PFSK-1 (cell line): Measurements from ENCODE around the gene NFIA.

Experiments
- FOXP2 ChIP-seq: optimal IDR thresholded peaks from 2 replicates; pipeline ENCODE3; 2011; ENCODE audit warnings: borderline replicate concordance, control low read depth, inconsistent platforms; ENCODE audit not compliant: insufficient read depth; ENCODE audit errors: extremely low read length, extremely low read depth
- POLR2AphosphoS5 ChIP-seq: IDR thresholded peaks from 2 replicates; pipeline ENCODE4 v1.6.1; 2012; ENCODE audit warnings: low read depth, mild to moderate bottlenecking, control low read depth, low read length, moderate library complexity
- SIN3A ChIP-seq: IDR thresholded peaks from 2 replicates; pipeline ENCODE4 v1.6.1; 2012; ENCODE audit warnings: mild to moderate bottlenecking, low read length, moderate library complexity, borderline replicate concordance; ENCODE audit not compliant: insufficient read depth
- TAF1 ChIP-seq: IDR thresholded peaks from 2 replicates; pipeline ENCODE4 v1.6.1; 2012; ENCODE audit warnings: low read length, control low read depth, borderline replicate concordance; ENCODE audit not compliant: insufficient read depth
- TF ChIP-seq, protein P1 (sequence below), 2 experiments: IDR thresholded peaks; 2 replicates each; pipeline versions ENCODE4 v1.6.1 to v1.8.0; 2011 to 2012; ENCODE audit warnings: low read depth in 2 of 2, low read length in 2 of 2, control low read depth in 1 of 2, inconsistent platforms in 1 of 2, mild to moderate bottlenecking in 1 of 2, moderate library complexity in 1 of 2; ENCODE audit not compliant: insufficient read depth in 1 of 2

NFIA gene

DNA sequence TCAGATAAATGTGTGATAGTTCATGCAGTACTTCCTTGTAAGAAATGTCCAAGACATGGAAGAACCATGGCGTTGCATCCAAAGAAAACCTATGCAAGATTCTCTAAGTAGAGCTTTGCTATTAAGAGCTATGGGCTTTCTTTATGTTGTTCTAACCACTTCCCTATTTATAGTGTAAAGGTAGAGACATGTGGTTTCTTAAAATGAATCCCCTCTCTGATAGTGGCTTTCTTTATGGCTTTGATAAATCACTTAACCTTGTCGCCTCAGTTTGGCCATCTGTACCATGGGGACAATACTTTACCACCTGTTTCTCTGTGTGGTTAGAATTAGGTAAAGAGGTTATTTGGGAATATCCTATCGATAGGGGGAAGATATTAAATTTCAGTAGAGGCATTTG lies 305.5 kb downstream of the NFIA start:
- TF ChIP-seq FOXP2 (no peak), SIN3A (no peak), TAF1 (no peak), POLR2AphosphoS5 (no peak)
- TF ChIP-seq, protein P1, sequence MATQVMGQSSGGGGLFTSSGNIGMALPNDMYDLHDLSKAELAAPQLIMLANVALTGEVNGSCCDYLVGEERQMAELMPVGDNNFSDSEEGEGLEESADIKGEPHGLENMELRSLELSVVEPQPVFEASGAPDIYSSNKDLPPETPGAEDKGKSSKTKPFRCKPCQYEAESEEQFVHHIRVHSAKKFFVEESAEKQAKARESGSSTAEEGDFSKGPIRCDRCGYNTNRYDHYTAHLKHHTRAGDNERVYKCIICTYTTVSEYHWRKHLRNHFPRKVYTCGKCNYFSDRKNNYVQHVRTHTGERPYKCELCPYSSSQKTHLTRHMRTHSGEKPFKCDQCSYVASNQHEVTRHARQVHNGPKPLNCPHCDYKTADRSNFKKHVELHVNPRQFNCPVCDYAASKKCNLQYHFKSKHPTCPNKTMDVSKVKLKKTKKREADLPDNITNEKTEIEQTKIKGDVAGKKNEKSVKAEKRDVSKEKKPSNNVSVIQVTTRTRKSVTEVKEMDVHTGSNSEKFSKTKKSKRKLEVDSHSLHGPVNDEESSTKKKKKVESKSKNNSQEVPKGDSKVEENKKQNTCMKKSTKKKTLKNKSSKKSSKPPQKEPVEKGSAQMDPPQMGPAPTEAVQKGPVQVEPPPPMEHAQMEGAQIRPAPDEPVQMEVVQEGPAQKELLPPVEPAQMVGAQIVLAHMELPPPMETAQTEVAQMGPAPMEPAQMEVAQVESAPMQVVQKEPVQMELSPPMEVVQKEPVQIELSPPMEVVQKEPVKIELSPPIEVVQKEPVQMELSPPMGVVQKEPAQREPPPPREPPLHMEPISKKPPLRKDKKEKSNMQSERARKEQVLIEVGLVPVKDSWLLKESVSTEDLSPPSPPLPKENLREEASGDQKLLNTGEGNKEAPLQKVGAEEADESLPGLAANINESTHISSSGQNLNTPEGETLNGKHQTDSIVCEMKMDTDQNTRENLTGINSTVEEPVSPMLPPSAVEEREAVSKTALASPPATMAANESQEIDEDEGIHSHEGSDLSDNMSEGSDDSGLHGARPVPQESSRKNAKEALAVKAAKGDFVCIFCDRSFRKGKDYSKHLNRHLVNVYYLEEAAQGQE (IDR thresholded peaks at IDR 0.05; ENCODE audit: insufficient read depth in 1 of 2, low read depth in 2 of 2, low read length in 2 of 2): no peak

DNA sequence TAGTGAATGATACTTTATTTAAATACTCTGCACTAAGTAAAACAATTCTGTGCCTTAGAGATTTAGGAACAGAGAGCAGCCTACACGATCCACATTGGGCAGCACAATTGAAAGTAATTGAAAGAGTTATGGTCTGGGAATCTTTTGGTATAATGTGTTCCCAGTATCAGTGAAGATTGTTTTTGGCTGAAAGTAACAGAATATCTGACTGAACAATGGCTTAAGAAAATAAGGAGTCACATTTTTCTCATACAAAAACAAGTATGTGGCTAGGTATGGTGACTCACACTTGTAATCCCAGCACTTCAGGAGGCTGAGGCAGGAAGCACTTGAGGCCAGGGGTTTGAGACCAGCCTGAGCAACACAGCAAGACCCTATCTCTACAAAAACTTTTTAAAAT lies 306.2 kb downstream of the NFIA start:
- TF ChIP-seq SIN3A (no peak), FOXP2 (no peak), POLR2AphosphoS5 (no peak), TAF1 (no peak)

DNA sequence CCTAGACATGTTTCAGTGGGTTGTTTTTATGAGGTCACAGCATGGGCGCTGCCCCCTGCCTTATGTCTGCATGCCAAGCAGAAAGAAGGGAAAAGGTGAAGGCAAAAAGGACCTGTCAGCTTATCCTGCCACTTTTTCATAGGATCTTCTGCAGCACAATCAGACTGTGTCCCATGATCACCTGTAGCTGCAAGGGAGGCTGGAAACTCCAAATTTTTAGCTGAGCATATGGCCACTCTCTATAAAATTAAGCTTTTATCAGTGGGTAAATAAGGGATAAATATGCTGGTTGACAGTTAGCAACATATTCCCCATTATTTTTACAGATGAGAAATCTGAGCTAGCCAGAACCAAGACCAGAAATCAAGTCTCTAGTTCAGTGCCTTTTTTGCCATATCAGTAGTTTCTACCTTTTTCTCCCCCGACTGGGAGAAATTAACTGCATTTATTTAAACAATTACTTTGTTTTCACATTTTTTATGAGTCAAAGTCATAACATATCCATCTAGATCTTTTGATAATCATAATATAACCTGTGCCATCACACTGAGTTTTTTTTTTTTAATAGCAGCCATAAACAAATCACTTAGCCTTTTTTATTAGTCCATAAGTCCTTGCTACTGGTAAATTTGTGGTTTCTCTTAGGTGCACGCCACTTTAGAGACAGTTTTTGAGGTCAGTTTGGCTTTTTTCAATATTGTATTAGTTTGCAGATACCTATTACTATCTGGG lies 307.0 kb downstream of the NFIA start:
- TF ChIP-seq, protein P1 (IDR thresholded peaks at IDR 0.05; ENCODE audit: insufficient read depth in 1 of 2, low read depth in 2 of 2, low read length in 2 of 2): no peak

DNA sequence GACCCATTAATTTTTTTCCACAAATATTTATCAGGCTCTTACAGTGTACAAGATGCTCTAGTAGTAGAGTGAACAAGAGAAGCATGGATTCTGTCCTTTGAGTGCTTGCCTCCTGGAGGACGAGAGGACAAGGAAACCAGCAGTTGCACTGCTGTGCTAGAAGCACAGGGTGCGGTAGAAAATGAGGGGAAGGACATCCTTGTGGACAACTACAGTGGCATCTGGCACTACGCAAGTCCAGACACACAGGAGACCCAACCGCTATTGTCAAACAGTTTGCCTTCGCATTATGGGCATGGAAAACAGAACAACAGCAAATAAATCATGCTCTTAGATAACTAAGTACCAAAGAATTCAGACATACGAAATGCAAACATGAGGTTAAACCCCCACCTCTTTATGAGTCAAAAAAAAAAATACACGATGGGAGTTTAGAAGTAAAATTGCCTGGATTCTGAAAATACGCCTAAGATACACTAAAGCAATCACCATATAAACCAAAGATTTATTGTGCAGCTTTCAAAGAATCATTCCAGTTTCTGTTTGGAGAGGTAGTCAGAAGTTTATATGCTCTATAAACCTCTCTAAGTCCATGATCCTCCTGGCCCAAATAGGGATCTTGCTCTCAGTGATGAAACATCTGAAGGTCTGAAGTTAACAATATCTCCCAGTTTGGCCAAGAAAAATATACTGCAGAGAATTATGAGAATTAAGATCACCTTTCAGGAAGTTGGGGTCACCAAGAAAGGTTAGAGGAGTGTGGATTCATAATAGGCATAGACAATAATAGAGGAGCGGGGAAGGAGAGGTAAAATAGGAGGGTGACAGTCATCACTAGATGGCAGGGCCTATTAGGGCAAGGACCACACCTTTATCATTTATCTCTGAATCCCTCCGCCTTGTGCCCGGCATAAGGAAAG lies 307.8 kb downstream of the NFIA start:
- no peak for TF ChIP-seq POLR2AphosphoS5
- TF ChIP-seq, protein P1 (IDR thresholded peaks at IDR 0.05; ENCODE audit: insufficient read depth in 1 of 2, low read depth in 2 of 2, low read length in 2 of 2): no peak
- TF ChIP-seq SIN3A: no peak
- no peak for TF ChIP-seq FOXP2
- TF ChIP-seq TAF1: no peak

DNA sequence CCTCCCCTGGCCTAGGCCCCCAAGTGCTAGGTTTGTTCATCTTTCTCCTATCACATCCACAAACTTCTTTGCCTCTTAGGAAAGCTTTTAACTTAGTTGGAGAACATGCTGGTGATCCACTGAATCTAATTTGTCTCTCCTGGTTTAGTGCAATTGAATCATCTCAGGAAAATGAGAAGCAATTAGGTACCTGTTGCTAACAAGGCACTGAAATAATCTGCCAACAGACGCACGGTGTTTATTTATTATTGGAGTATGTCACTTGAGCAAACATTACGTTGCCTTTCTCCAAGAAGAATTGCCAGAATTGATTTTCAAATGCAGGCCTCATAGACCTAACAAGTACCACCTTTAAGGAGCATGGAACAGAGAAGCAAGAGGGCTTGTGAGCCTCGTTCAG lies 309.4 kb downstream of the NFIA start:
- TF ChIP-seq TAF1: no peak
- no peak for TF ChIP-seq POLR2AphosphoS5
- TF ChIP-seq FOXP2: no peak
- TF ChIP-seq, protein P1 (IDR thresholded peaks at IDR 0.05; ENCODE audit: insufficient read depth in 1 of 2, low read depth in 2 of 2, low read length in 2 of 2): no peak
- TF ChIP-seq SIN3A: no peak
